HL-60 (cell line): Measurements from ENCODE around the gene EXOC4.

Experiments
- CTCF ChIP-seq: IDR thresholded peaks from one replicate; pipeline ENCODE4 v1.5.1; 2011; ENCODE audit warnings: low read length, control low read depth, inconsistent platforms; ENCODE audit not compliant: insufficient read depth
- GABPA ChIP-seq: IDR thresholded peaks from 2 replicates; pipeline ENCODE4 v1.6.1; 2012; ENCODE audit warnings: low read depth
- REST ChIP-seq: IDR thresholded peaks from 2 replicates; pipeline ENCODE4 v1.6.1; 2012; ENCODE audit warnings: low read depth; ENCODE audit not compliant: insufficient replicate concordance
- SPI1 ChIP-seq: IDR thresholded peaks from 2 replicates; pipeline ENCODE4 v1.6.1; 2012; ENCODE audit warnings: low read depth, mild to moderate bottlenecking, borderline replicate concordance

DNA sequence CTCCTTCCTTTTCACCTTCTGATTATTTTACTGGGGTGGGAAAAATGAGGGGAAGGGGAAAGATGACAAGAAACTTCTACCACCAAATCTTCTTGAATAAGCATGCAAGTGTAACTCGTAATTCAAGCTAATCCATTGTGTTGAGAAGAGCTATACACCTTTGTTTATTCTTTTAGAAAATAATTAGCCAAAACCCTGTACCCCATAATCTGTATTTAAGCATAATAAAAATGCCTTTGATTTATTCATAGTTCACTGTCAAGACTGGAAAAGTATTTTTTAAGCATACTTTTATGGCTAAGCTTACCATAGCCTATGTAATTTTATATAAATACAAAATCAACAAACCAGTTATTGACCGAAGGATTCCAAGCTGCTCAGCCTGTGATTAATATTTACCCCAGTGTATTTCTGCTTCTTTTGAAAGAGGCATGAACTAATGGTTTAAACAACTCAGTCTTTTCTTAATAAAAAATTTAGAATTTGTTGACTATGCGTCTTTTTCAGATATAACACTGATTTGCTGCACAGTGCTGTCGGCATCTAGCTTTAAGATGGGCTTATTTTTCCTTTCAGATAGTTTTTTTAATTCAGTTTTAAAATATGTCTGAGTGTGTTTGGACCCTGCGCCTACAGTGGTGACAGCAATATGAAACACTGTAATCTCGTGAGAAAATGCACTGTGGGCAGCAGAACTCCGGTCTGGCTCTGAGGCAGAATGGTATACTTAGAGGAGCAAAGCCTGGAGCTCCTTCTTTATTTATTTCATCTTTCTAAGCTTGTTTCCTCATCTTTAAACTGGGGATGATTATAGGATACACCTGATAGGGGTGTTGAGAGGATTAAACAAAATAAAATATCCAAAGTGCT is 635.4 kb downstream of the EXOC4 start:
- TF ChIP-seq CTCF: no peak
- no peak for TF ChIP-seq GABPA
- no peak for TF ChIP-seq REST
- no peak for TF ChIP-seq SPI1
